ENCODE results near the gene ZPLD1. TPM values are rescaled to one million over a fixed set of nuclear protein-coding genes. Genes with fewer than 3 reads are reported as not detected.

ZPLD1 gene
- total and polyA plus RNA-seq, 2 of the 8 experiments (the other 6 are each of a cell fraction or from before 2014, with no cell fraction given), result not detected

- no peak overlapping the region for H3K4me2 ChIP-seq (ENCODE audit: insufficient read depth in 1 of 2, low read depth in 2 of 2, low read length in 2 of 2)
- no peaks in the 10 kb centered on the region for H3K27me3 ChIP-seq (replicated peaks in 1 of 4; ENCODE audit: control insufficient read depth in 3 of 4, extremely low read depth in 1 of 4, insufficient read depth in 3 of 4, low read length in 3 of 4)
- no peaks in the 10 kb centered on the region for H4K20me1 ChIP-seq (replicated peaks in 1 of 2; ENCODE audit: control insufficient read depth in 1 of 2, insufficient read depth in 2 of 2, low read length in 2 of 2)
- no peak overlapping the region for H3K4ac ChIP-seq (replicated peaks; ENCODE audit: insufficient read length, low read depth, low read length)
- no peak overlapping the region for H3K9ac ChIP-seq (replicated peaks in 1 of 4; ENCODE audit: extremely low read depth in 1 of 4, low read depth in 3 of 4, low read length in 3 of 4)
- H2BK12ac ChIP-seq (ENCODE audit: low read depth, low read length), result no peak overlapping the region
- WGBS, 2 experiments (ENCODE audit: extremely low coverage in 1 of 2, insufficient coverage in 1 of 2, insufficient read length in 1 of 2, insufficient replicate concordance in 2 of 2, low coverage in 1 of 2, low lambda C conversion rate in 2 of 2, missing lambda C conversion rate in 1 of 2), result 98% methylated on average over 8 of the region's 8 CpGs; no CpG with 5 or more reads in 1 of the 2 experiments
- ChIA-PET POLR2A (ENCODE audit: partially characterized antibody) (no interaction called here), CTCF (ENCODE audit: partially characterized antibody) (interaction anchor here (1.1 to 1.2 kb wide), 2 partner anchors 10 to 14 kb away, joined by 3 read pairs; no protein-coding TSS in a partner anchor)
- H2BK20ac ChIP-seq (ENCODE audit: low read length), result no peak overlapping the region
- H2BK15ac ChIP-seq (ENCODE audit: low read length), result no peak overlapping the region
- H3K23ac ChIP-seq (ENCODE audit: insufficient read length), result no peak overlapping the region
- no peak overlapping the region for H3K18ac ChIP-seq (ENCODE audit: extremely low read depth, low read length)
- H3K23me2 ChIP-seq (ENCODE audit: low read depth, low read length), result no peaks in the 10 kb centered on the region
- peaks cover 0 to 6% of the 10 kb centered on the region in 2 experiments; a peak in 2 of 4 replicates for H3K9me3 ChIP-seq (ENCODE audit: insufficient read depth in 2 of 2, low read depth in 1 of 2, low read length in 1 of 2)
- H3K56ac ChIP-seq (replicated peaks; ENCODE audit: insufficient read length, low read depth, low read length), result no peak overlapping the region
- H3K79me1 ChIP-seq (ENCODE audit: low read depth, low read length), result no peaks in the 10 kb centered on the region
- no peak overlapping the region for H2AK5ac ChIP-seq (ENCODE audit: low read depth, low read length)
- no peak overlapping the region for H3K27ac ChIP-seq (ENCODE audit: low read depth, low read length)
- no peak overlapping the region for H4K91ac ChIP-seq (replicated peaks; ENCODE audit: insufficient read length, low read length)
- no peak overlapping the region for H4K5ac ChIP-seq (ENCODE audit: insufficient read length, low read depth, low read length)
- no peak overlapping the region for H4K8ac ChIP-seq (ENCODE audit: extremely low read depth, insufficient read depth, low read length)
- H2BK5ac ChIP-seq (ENCODE audit: low read depth, low read length), result no peak overlapping the region
- H2AFZ ChIP-seq (ENCODE audit: low read length), result no peak overlapping the region
- no peak for DNase-seq (ENCODE audit: low read depth in 1 of 2, low spot score in 2 of 2)
- no peak overlapping the region for H3K14ac ChIP-seq (ENCODE audit: insufficient read length)
- no peak overlapping the region for H2BK120ac ChIP-seq (replicated peaks; ENCODE audit: low read depth, low read length)
- H3K79me2 ChIP-seq (ENCODE audit: control insufficient read depth in 1 of 2, insufficient read depth in 2 of 2, low read length in 2 of 2), result no peaks in the 10 kb centered on the region
- H3K4me3 ChIP-seq (ENCODE audit: extremely low read depth in 1 of 4, insufficient read depth in 2 of 4, low read depth in 3 of 4, low read length in 4 of 4), result no peak overlapping the region
- no peaks in the 10 kb centered on the region for H3K4me1 ChIP-seq (replicated peaks in 1 of 4; ENCODE audit: control insufficient read depth in 3 of 4, insufficient read depth in 4 of 4, low read length in 3 of 4)
- FAIRE-seq, result no peak
- H3K36me3 ChIP-seq (ENCODE audit: control insufficient read depth in 2 of 4, insufficient read depth in 4 of 4, low read length in 3 of 4), result no peaks in the 10 kb centered on the region
- TF ChIP-seq MAX (IDR thresholded peaks at IDR 0.05) (no peak), RXRA (IDR thresholded peaks at IDR 0.05; ENCODE audit: insufficient read depth, low read depth, low read length) (no peak), SRF (IDR thresholded peaks at IDR 0.05; ENCODE audit: low read depth, low read length) (no peak), MAFK (IDR thresholded peaks at IDR 0.05; ENCODE audit: low read depth, low read length) (no peak), RAD21 (IDR thresholded peaks at IDR 0.05 in 1 of 2, conservative IDR thresholded peaks at IDR 0.05 in 1 of 2; ENCODE audit: low read depth in 2 of 2, low read length in 2 of 2) (no peak), HDAC2 (IDR thresholded peaks at IDR 0.05; ENCODE audit: borderline replicate concordance in 1 of 2, low read depth in 2 of 2, low read length in 2 of 2) (no peak), CHD1 (IDR thresholded peaks at IDR 0.05; ENCODE audit: low read depth, low read length) (no peak), GTF2F1 (IDR thresholded peaks at IDR 0.05; ENCODE audit: borderline replicate concordance, low read depth, low read length) (no peak), RBBP5 (IDR thresholded peaks at IDR 0.05; ENCODE audit: borderline replicate concordance, low read depth, low read length) (no peak), JUND (IDR thresholded peaks at IDR 0.05; ENCODE audit: low read length) (no peak), SP2 (IDR thresholded peaks at IDR 0.05; ENCODE audit: low read length) (no peak), YY1 (IDR thresholded peaks at IDR 0.05; ENCODE audit: low read depth, low read length) (no peak), SP1 (IDR thresholded peaks at IDR 0.05; ENCODE audit: low read depth, low read length) (no peak)
- TF ChIP-seq, protein P1, sequence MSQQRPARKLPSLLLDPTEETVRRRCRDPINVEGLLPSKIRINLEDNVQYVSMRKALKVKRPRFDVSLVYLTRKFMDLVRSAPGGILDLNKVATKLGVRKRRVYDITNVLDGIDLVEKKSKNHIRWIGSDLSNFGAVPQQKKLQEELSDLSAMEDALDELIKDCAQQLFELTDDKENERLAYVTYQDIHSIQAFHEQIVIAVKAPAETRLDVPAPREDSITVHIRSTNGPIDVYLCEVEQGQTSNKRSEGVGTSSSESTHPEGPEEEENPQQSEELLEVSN (IDR thresholded peaks at IDR 0.05), result no peak
Observed at GRCh38 chr3:102492300-102492699, 57.5 kb downstream of the ZPLD1 start.
